Coronary artery (tissue), 2 donors: Measurements from ENCODE around the gene POLR1G.
"Not testable (repeated sequence)": the region's sequence is repeated elsewhere in the genome, so short reads cannot be mapped to it uniquely, and the experiment has no call there.

Experiments used
- DNase-seq: peaks from one replicate; pipeline ENCODE4 v3.0.0-alpha.2; 2017; ENCODE audit warnings: low spot score
- H3K27ac ChIP-seq, 2 donors: fragments of 200-600 bp; sonication (generic); one replicate each; pipeline ENCODE4 v1.5.1; 2016 to 2019
- H3K4me3 ChIP-seq: fragments of 200-600 bp; sonication (generic); 2 replicates; pipeline ENCODE4 v1.5.1; 2016; ENCODE audit warnings: mild to moderate bottlenecking, moderate library complexity
- TF ChIP-seq, protein P1 (sequence below): fragments of 200-600 bp; sonication (generic); IDR thresholded peaks from one replicate; pipeline ENCODE4 v1.5.1; 2019; ENCODE audit warnings: antibody characterized with exemption

POLR1G gene

GRCh38 chr19:45405435-45406225 is 814 bp upstream of the POLR1G start:
- peak overlapping the region; percentile 87 to 98 for H3K27ac ChIP-seq
- peak; percentile 94 for DNase-seq
- peak overlapping the region; percentile 77 for H3K4me3 ChIP-seq
- TF ChIP-seq, protein P1, sequence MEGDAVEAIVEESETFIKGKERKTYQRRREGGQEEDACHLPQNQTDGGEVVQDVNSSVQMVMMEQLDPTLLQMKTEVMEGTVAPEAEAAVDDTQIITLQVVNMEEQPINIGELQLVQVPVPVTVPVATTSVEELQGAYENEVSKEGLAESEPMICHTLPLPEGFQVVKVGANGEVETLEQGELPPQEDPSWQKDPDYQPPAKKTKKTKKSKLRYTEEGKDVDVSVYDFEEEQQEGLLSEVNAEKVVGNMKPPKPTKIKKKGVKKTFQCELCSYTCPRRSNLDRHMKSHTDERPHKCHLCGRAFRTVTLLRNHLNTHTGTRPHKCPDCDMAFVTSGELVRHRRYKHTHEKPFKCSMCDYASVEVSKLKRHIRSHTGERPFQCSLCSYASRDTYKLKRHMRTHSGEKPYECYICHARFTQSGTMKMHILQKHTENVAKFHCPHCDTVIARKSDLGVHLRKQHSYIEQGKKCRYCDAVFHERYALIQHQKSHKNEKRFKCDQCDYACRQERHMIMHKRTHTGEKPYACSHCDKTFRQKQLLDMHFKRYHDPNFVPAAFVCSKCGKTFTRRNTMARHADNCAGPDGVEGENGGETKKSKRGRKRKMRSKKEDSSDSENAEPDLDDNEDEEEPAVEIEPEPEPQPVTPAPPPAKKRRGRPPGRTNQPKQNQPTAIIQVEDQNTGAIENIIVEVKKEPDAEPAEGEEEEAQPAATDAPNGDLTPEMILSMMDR = no peak

DNA sequence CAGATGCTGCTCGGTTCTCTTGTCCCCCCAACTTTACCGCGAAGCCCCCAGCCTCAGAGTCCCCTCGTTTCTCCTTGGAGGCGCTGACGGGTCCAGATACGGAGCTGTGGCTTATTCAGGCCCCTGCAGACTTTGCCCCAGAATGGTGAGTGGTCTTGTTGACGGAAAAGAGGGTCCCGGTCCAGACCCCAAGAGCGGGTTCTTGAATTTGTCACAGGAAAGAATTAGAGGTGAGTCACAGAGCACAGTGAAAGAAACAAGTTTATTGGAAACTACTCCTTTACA is 589 bp downstream of the POLR1G start:
- TF ChIP-seq, protein P1 = no peak
- no peak for DNase-seq
- Histone ChIP-seq H3K4me3 (peak overlapping the region; percentile 77), H3K27ac (no peak overlapping the region)

GRCh38 chr19:45407585-45407984 is 1.1 kb downstream of the POLR1G start:
- not testable (repeated sequence) for H3K4me3 ChIP-seq, DNase-seq

GRCh38 chr19:45408121-45408520 is 1.7 kb downstream of the POLR1G start:
- no peak overlapping the region for H3K27ac ChIP-seq
- TF ChIP-seq, protein P1 = no peak

More at GRCh38 chr19:45407585-45407984, 1.1 kb downstream of the POLR1G start:
- not testable (repeated sequence) for H3K27ac ChIP-seq

DNA sequence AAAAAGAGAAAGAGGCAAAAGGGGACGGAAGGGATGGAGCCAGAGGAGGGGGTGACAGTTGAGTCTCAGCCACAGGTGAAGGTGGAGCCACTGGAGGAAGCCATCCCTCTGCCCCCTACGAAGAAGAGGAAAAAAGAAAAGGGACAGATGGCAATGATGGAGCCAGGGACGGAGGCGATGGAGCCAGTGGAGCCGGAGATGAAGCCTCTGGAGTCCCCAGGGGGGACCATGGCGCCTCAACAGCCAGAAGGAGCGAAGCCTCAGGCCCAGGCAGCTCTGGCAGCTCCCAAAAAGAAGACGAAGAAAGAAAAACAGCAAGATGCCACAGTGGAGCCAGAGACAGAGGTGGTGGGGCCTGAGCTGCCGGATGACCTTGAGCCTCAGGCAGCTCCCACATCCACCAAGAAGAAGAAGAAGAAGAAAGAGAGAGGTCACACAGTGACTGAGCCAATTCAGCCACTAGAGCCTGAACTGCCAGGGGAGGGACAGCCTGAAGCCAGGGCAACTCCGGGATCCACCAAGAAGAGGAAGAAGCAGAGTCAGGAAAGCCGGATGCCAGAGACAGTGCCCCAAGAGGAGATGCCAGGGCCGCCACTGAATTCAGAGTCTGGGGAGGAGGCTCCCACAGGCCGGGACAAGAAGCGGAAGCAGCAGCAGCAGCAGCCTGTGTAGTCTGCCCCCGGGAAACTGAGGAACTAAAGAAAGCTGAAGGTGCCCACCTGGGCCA is 2.5 kb downstream of the POLR1G start:
- DNase-seq = no peak
- TF ChIP-seq, protein P1 = no peak
- H3K27ac ChIP-seq = no peak overlapping the region
- no peak overlapping the region for H3K4me3 ChIP-seq

More at GRCh38 chr19:45408121-45408520, 1.7 kb downstream of the POLR1G start:
- DNase-seq = no peak
- H3K4me3 ChIP-seq = no peak overlapping the region

DNA sequence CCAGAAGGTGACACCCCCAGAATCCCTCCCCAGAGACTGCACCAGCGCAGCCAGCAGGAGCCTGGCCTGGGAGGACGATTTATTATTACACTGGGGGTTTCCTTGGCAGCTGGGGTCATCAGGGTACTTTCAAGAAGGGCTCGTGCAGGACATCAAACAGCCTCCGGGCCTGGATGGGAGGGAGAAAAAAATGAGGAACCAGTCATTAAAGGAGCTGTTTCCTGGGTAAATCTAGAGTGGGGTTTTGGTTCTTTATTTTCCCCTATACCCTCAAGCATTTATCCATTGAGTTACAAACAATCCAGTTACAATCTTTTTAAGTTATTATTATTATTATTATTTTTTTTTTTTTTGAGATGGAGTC is 3.1 kb downstream of the POLR1G start:
- no peak for DNase-seq
- Histone ChIP-seq H3K4me3 (no peak overlapping the region), H3K27ac (no peak overlapping the region)
- TF ChIP-seq, protein P1 = no peak

DNA sequence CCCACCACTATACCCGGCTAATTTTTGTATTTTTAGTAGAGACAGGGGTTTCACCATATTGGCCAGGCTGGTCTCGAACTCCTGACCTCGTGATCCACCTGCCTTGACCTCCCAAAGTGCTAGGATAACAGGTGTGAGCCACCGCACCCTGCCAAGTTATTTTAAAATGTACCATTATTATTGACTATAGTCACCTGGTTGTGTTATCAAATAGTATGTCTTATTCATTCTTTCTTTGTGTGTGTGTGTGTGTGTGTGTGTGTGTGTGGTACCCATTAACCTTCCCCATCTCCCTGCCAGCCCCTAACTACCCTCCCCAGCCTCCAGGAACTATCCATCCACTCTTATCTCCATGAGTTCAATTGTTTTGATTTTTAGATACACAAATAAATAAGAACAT is 3.9 kb downstream of the POLR1G start:
- H3K4me3 ChIP-seq, H3K27ac ChIP-seq, DNase-seq: not testable (repeated sequence)

- TF ChIP-seq, protein P1 = no peak
- no peak overlapping the region for H3K4me3 ChIP-seq
- H3K27ac ChIP-seq = no peak overlapping the region
- no peak for DNase-seq
These were observed 7.1 kb downstream of the POLR1G start for GRCh38 chr19:45413497-45413896.
